GM21619 (cell line): Measurements from ENCODE around the gene TDRKH.

ENCODE experiments used
- ATAC-seq: cut with Tn5 transposase; IDR thresholded peaks from one replicate; pipeline ENCODE4 v1.9.1; 2021; ENCODE audit not compliant: unreplicated experiment

TDRKH gene

DNA sequence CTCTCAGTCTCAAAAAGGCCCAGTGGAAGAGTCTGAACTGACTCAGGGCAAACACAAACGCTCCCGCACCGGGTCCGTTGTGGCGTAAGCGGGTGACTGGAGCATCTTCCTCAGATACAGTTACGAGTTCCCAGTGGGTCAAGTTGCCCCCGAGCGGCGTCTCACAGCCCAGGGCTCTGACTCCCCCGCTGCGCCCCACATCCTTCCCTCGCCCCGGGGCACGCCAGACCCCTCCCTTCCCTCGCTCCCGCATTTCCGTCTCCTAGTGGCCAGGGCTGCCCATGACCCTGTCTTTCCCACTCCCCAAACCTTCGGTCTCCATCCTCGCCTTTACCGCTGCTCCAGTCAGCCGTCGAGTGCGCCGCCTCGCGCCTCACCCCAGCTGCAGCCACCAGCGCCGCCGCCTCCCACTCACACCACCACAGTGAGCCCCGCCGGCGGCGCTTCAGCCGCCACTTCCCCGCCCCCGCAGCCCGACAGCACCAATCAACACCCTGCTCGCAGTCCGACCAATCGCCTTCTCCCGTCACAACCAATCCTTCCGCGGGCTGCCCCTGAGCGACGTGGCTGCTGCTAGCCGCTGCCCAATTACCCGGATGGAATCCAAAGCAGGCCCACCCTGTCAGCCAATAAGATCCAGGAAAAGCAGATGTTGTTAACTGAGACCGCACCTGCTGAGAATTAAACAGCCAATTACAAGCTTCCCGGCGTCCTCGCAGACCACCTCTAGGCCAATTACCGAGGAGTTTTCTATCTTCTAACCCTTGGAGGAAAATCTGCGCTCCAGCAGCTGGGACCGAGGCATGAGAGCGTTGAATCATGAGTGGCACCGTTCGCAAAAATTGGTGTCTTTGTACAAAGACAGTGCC is at the start of gene TDRKH:
TSS of gene TDRKH (minus strand) at position 430 of the 869 bp plus-strand sequence. CDS start 7,478 bp downstream, outside the sequence.
- ATAC-seq = peak; percentile 97

DNA sequence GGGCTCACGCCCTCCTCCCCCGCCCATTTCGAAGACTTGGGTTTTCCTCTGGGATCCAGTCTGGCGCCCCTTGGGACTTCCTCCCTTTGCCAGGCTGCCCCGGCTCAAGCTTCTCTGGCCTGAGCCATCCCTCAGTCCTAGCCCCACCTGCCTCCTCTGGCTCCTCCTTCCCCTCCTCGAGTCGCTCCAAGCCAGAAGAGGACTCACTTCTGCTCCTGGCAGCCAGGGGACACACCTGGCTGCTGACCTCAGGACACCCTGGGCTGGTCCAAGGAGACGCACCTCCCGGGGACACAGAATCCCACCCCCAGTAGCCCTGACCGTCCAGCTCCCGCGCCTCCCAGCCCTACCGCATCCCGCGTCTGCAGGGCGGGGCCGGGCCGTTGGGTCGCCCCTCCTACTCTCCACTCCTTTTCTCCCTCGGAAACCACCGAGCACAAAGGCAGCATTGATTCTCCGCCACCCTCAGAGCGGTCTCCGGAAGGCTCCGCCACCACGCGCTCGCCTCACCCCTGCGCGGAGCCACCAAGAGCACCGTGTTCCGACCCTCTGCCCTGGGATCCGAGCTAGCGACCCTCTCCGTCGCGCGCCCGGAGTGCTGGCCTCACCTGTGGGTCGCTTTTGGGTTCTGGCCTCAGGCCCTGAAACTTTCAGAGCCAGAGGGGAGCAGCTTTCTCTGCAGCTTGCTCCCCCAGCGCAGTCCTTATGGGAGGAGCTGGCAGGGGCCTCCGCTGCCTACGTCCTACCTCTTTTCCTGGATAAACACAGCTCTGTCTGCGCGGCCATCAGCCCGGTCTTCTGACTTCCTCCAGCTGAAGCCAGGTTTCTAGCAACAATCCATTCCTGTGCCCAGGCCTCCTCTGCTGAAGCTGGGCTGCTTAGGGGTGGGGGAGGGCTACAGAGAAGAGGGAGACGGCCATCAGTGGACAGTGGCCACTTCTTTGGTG is 49.4 kb upstream of the TDRKH start, which contains the start of gene C2CD4D:
TSS of gene C2CD4D (minus strand) at position 364 of the 947 bp plus-strand sequence. CDS start 831 bp downstream, outside the sequence.
- ATAC-seq = no peak

DNA sequence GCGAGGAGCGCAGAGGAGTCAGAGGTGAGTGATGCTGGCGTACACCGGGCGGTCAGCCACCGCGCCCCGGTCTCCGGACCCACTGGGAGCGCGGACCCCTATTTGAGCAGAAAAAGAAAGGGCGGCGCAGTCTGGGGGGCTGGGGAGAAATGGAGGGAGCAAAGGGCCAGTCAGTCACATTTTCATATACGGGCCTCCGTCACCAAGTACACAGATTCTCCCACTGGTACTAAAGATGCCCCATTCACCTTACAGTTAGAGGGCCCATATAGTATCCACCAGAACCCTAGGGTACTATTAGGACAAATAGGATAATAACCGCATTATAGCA is 48.7 kb upstream of the TDRKH start:
- ATAC-seq = no peak

DNA sequence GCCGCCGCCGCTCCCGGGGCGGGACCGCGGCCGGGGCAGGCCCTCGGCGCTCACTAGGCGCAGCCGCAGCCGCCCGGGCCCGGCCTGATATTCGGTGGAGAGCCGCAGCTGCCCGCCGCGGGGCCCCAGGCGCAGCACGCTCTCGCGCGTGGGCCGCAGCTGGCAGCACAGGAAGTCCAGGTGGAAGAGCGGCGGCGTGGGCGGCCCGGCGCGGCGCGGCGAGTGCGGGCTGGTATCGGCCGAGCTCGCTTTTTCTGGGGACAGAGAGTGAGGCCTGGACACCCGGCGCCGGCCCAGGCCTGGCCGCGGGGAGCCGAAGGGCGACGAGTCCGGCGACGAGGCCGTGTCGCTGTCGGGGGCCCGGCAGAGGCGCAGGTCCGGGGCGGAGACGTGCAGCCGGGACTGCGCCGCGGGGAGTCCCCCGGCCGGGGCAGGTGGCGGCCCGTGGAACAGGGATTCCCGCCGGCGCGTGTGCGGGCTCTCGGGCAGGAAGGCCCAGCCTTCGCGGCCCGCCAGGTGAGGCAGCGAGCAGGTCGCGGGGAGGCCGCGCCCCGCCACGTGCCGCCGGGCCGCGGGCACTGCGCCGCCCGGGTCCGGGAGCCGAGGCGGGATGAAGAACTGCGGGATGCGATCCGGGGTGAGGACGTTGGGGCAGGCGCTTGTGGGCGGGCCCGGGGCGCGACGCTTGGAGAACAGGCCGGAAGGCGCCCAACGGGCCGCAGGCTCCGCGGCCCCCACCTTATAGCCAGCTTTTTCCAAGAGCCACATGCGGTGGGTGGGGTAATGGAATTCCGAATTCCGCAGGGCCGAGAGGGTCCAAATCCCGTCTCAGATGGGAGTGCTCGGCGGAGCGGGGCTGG is 48.2 kb upstream of the TDRKH start:
- no peak for ATAC-seq

- no peak for ATAC-seq
Observed at GRCh38 chr1:151837884-151838221, 47.6 kb upstream of the TDRKH start.

GRCh38 chr1:151837197-151837596 is 46.9 kb upstream of the TDRKH start:
- ATAC-seq = no peak

- ATAC-seq = no peak
Observed at GRCh38 chr1:151835596-151835995, 45.3 kb upstream of the TDRKH start.

GRCh38 chr1:151834239-151834638 is 43.9 kb upstream of the TDRKH start:
- no peak for ATAC-seq

- no peak for ATAC-seq
Observed at GRCh38 chr1:151833172-151833900, 43.0 kb upstream of the TDRKH start.

GRCh38 chr1:151832318-151832980 is 42.1 kb upstream of the TDRKH start:
- no peak for ATAC-seq

DNA sequence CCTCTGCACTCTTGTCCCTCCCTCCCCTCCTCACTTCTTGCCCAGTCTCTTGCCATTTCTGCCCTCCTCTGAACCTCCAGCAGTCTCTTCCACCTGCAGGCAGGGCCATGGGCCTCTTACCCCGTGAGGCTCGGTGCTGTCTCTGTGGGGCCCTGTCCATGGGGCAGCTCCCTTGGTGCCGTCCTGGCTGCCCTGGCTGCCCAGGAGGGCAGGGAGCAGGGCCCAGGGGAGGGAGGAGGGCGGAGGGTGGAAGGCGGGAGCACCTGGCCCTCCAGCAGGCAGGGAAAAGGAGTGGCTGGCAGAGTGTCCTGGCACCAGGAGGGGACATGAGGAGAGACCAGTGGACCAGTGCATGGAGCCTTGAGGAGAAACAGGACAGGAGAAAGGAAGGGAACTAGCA is 41.3 kb upstream of the TDRKH start, which contains the start of gene RORC:
TSS of gene RORC (minus strand) at position 198 of the 400 bp plus-strand sequence. CDS start at position 160, 38 bp downstream.
- no peak for ATAC-seq

DNA sequence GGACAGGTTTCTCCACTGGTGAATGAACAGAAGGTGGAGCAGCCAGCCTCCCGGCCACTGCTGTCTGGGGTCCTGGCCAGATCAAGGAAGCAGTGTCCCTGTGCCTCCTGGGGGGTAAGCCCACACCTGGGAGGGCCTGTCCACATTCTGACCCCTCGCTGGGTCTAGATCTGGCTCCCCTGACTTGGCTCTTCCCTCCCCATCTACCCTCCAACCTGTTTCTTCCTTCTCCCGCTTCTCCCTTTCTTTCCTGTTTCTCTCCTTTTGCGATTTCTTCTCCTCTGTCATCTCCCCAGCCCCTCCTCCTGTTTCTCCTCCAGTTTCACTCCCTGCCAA is 40.9 kb upstream of the TDRKH start:
- no peak for ATAC-seq

DNA sequence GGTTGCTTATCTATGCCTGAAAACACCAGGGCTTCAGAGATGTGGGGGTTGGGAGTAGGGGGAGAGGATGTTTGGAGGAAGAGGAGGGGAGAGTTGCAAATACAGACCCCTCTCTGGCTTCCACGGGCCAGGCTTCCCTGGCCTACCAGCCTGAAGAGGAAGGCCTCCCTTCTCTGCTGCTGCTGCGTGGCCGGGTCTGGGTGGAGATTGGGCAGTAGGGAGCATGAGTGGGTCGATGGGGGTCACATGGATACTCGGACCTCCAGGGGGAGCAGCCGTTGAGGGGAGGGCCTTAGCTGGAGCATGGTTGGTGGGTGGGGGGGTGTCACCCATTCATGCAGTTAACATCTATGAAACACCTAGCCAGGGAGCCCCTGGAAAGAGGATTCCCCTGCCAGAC is 39.8 kb upstream of the TDRKH start:
- no peak for ATAC-seq

DNA sequence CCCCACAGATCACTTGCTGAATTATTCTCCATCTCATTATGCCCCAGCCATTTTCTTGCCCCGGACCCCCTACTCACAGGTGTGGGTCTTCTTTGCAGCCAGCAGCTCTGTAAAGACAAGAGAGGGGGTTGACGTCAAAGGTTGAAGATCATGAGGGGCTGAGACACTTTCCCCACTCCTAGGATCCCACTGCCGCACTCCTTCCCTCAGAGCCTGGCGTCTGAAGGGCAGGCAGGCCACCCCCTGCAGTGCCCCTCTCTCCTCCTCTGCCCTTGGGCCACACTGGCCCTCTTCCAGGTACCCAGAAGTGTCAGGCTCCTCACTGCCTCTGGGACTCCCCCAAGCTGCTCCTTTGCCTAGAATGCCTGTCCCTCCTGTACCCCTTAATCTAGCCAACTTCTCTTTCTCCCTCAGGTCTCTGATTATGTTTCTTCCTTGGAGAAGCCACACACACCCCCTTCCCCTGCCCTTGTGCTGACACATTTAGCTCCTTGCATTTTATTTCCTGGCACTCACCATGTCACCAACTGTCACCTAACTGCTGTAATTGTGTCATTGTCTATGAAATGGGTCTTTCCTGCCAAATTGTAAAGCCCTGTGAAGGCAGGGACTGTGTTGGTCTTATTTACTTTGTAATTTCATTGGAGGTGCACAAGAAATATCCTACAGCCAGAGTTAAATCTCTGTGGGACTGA is 39.2 kb upstream of the TDRKH start:
- no peak for ATAC-seq

DNA sequence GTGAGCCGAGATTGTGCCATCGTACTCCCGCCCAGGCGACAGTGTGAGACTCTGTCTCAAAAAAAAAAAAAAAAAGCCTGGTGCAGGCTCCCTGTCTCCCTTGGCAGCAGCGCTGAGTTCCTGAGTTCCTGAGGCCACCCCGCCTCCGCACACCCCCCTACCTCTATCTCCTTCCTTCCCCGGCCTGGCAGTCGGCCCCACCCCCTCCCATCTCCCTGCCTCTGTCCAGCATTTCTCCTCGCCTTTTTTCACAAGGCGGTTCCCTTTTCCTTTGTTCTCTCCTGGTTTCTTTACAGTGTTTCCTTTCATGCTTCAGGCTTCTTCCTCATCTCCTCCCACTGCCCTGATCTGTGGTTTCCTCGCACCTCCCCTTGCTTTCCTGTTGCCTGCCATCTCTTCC is 38.6 kb upstream of the TDRKH start:
- no peak for ATAC-seq

DNA sequence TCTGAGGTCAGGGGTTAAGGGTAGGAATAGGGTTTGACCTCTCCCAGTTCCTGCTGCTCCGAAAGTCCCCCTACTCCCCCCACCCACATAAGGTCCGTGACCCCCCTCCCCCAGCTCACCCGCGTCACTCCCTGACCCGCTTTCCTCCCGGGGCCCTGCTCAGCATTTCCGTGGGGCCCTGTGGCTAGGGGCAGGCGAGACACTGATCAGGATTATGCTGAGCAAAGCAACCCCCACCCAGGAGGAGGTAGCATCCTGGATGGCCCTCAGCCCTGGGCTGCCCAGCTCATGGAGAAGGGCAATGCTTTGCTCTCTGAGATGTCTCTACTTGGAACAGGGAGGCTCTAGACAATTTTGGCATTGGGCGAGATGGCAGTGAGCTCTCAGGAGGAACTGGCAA is 37.6 kb upstream of the TDRKH start:
- no peak for ATAC-seq

DNA sequence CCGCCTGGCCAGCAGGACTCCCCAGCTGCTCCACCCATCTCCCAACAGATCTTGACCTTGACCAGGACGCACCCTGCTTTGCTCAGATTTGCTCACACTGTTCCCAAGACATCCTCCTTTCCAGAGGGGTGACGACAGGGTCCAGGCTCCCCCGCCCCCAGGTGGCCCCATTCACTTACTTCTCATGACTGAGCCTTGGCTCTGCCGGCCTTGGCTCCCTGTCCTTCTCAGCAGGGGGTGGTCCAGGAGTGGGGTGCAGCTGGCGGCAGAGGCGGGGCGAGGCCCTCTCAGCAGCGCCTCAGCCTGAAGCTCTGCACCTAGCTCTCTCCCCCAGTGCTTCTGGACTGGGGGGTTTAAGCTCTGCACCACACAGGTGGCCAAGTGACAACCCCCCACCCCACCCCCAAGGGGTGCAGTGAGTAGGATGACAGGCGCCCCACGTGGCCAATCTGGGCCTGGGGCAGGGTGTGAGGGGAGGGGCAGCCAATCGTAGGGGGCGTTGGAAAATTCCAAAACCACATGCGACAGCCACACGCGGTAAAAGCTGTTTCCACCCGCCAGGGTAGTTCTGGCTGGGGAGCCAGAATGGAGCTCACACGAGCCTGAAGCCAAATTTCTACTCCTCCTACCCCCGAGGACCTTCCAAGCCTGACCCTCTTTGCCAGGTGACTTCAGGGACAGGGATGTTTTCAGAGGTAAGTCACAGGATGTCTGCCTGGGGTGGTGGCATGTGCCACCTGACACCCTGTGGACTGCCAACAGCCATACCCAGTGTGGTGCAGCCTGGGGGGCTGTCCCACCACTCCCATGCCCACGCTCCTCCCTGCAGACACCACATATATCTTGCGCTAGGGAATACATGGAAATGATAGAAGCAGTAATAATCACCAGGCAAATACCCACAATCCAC is 35.7 kb upstream of the TDRKH start:
- ATAC-seq = no peak

DNA sequence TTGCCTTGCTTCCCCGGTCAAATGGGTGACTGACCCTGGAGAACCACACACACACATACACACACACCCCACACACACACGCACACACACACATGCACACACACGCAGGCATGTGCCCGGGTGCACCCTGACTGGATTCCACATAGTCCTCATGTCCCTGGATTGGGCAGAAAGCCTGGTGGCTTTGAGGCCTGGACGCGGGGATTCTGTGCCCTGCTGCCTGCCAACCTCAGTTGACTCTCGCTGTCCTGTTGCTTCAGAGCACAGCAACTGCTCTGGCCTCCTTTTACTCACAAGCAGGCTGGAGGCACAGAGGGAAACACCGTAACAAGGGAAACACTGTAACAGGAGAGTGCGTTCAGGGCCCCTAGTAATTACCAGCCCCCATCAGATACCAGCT is 34.9 kb upstream of the TDRKH start:
- no peak for ATAC-seq
